RWPE2 (cell line): ENCODE data around the gene ITGAD.

ENCODE experiments used
- ATAC-seq: fragments of 200-7000 bp; cut with Tn5 transposase; 3 replicates; pipeline ENCODE4 v1.9.1; 2021; ENCODE audit warnings: low read depth
- DNase-seq: peaks from one replicate; pipeline ENCODE4 v3.0.0-alpha.2; 2020; ENCODE audit warnings: low spot score
- H3K27ac ChIP-seq: fragments of 450-650 bp; 2 replicates; pipeline ENCODE4 v1.5.1; 2017; ENCODE audit warnings: mild to moderate bottlenecking; ENCODE audit not compliant: poor library complexity, severe bottlenecking
- H3K27me3 ChIP-seq: fragments of 250-450 bp; sonication (Bioruptor Pico); 2 replicates; pipeline ENCODE4 v1.5.1; 2021; ENCODE audit warnings: mild to moderate bottlenecking, moderate library complexity; ENCODE audit not compliant: insufficient read depth, poor library complexity, severe bottlenecking
- H3K36me3 ChIP-seq: fragments of 250-450 bp; sonication (Bioruptor Pico); 2 replicates; pipeline ENCODE4 v1.5.1; 2020; ENCODE audit warnings: low read depth, mild to moderate bottlenecking, moderate library complexity
- H3K4me1 ChIP-seq: fragments of 250-450 bp; sonication (Bioruptor Pico); 2 replicates; pipeline ENCODE4 v1.5.1; 2021; ENCODE audit warnings: mild to moderate bottlenecking, moderate library complexity; ENCODE audit not compliant: insufficient read depth, poor library complexity, severe bottlenecking
- H3K4me3 ChIP-seq: fragments of 250-450 bp; sonication (Bioruptor Pico); 2 replicates; pipeline ENCODE4 v1.5.1; 2021; ENCODE audit warnings: mild to moderate bottlenecking, moderate library complexity; ENCODE audit not compliant: severe bottlenecking
- H3K9me3 ChIP-seq: fragments of 250-450 bp; sonication (Bioruptor Pico); 2 replicates; pipeline ENCODE4 v1.5.1; 2021; ENCODE audit warnings: mild to moderate bottlenecking, moderate library complexity; ENCODE audit not compliant: severe bottlenecking
- TF ChIP-seq, protein P1 (sequence below): fragments of 450-650 bp; IDR thresholded peaks from one replicate; pipeline ENCODE4 v1.5.1; 2017; ENCODE audit warnings: mild to moderate bottlenecking, moderate library complexity; ENCODE audit not compliant: poor library complexity, severe bottlenecking

The ITGAD gene

DNA sequence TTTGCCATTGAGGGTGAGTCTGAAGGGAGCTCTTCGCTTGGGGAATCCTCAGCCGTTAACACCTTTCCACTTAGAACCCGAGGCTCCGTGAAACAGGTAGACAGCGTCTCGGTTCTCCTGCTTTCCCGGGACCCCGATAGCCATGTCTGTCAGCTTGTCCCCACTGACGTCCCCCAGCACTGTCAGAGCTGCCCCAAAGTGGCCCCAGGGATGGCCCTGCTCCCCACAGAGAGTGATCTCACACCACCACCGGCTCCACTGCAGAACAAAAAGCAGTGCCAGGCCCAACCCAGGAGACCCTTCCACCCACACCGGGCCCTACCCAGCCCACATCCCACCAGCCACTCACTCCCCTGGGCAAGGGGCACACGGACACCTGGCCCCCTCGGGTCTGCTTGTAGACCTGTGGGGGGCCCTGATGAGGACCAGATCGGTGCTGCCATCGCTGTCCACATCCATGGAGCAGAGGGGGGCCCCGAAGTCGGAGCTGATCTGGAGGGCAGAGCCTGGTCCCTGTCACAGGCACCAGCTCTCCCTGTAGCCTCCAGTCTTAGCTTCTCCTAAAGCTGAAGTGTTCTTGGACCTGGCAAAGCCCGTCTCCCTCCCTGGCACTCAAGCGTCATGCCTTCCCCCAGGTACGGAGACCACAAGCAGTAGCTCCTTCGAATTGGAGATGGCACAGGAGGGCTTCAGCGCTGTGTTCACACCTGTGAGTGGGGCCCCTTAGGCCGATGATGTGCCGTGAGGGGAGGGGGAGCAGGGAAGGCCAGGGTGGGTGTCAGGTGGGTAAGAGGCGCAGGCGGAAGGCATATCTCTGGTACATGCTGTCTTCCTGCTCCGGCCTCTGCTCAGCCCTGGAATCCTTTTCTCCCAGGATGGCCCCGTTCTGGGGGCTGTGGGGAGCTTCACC, 31.7 kb upstream of the ITGAD start:
- H3K9me3 ChIP-seq = no peaks in the 10 kb centered on the region
- H3K4me1 ChIP-seq = no peaks in the 10 kb centered on the region
- H3K4me3 ChIP-seq = no peak overlapping the region
- no peak overlapping the region for H3K27ac ChIP-seq
- no peaks in the 10 kb centered on the region for H3K36me3 ChIP-seq
- TF ChIP-seq, protein P1, sequence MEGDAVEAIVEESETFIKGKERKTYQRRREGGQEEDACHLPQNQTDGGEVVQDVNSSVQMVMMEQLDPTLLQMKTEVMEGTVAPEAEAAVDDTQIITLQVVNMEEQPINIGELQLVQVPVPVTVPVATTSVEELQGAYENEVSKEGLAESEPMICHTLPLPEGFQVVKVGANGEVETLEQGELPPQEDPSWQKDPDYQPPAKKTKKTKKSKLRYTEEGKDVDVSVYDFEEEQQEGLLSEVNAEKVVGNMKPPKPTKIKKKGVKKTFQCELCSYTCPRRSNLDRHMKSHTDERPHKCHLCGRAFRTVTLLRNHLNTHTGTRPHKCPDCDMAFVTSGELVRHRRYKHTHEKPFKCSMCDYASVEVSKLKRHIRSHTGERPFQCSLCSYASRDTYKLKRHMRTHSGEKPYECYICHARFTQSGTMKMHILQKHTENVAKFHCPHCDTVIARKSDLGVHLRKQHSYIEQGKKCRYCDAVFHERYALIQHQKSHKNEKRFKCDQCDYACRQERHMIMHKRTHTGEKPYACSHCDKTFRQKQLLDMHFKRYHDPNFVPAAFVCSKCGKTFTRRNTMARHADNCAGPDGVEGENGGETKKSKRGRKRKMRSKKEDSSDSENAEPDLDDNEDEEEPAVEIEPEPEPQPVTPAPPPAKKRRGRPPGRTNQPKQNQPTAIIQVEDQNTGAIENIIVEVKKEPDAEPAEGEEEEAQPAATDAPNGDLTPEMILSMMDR = no peak
- no peaks in the 10 kb centered on the region for H3K27me3 ChIP-seq
- ATAC-seq (no peak; the same call in 2 of the 3 replicates), DNase-seq (peak; percentile 51)

GRCh38 chr16:31362476-31363405, 30.4 kb upstream of the ITGAD start:
- no peak overlapping the region for H3K27ac ChIP-seq
- no peaks in the 10 kb centered on the region for H3K4me1 ChIP-seq
- H3K36me3 ChIP-seq = no peaks in the 10 kb centered on the region
- TF ChIP-seq, protein P1 = no peak
- no peak for ATAC-seq
- H3K4me3 ChIP-seq = no peak overlapping the region
- no peaks in the 10 kb centered on the region for H3K27me3 ChIP-seq
- DNase-seq = peak; percentile 41
- H3K9me3 ChIP-seq = no peaks in the 10 kb centered on the region

- Histone ChIP-seq H3K27me3 (no peaks in the 10 kb centered on the region), H3K36me3 (no peaks in the 10 kb centered on the region), H3K27ac (no peak overlapping the region), H3K4me1 (no peaks in the 10 kb centered on the region), H3K4me3 (no peak overlapping the region), H3K9me3 (no peaks in the 10 kb centered on the region)
- TF ChIP-seq, protein P1 = no peak
- no peak for ATAC-seq
- peak; percentile 22 for DNase-seq
These were observed 29.4 kb upstream of the ITGAD start for GRCh38 chr16:31363721-31364120.

GRCh38 chr16:31364421-31364820, 28.7 kb upstream of the ITGAD start:
- Histone ChIP-seq H3K27ac (no peak overlapping the region), H3K36me3 (no peaks in the 10 kb centered on the region), H3K9me3 (no peaks in the 10 kb centered on the region), H3K4me3 (no peak overlapping the region), H3K4me1 (no peaks in the 10 kb centered on the region), H3K27me3 (no peaks in the 10 kb centered on the region)
- TF ChIP-seq, protein P1 = no peak
- DNase-seq (peak; percentile 1), ATAC-seq (no peak)
